ENCODE data around the gene UCK1.

The UCK1 gene

GRCh38 chr9:131475111-131475955, 55.7 kb downstream of the UCK1 start:
- no peak for DNase-seq

- no peak for DNase-seq
Observed at GRCh38 chr9:131474711-131475110, 56.4 kb downstream of the UCK1 start.

GRCh38 chr9:131473891-131474290, 57.2 kb downstream of the UCK1 start:
- DNase-seq, result no peak
